Muscle layer of duodenum (tissue), 2 donors: ENCODE data around the gene EPHA2.

Experiments
- H3K27ac ChIP-seq: one replicate; pipeline ENCODE4 v1.7.0; 2013; ENCODE audit warnings: mild to moderate bottlenecking, low read length
- H3K27me3 ChIP-seq: one replicate; pipeline ENCODE4 v1.7.0; 2013; ENCODE audit warnings: low read depth, mild to moderate bottlenecking, control low read depth, low read length
- H3K36me3 ChIP-seq, 2 donors: one replicate each; pipeline ENCODE4 v1.7.0; 2013; ENCODE audit warnings: low read length in 2 of 2, control low read depth in 1 of 2, mild to moderate bottlenecking in 1 of 2; ENCODE audit not compliant: insufficient read depth in 2 of 2, control insufficient read depth in 1 of 2
- H3K4me1 ChIP-seq, 2 donors: one replicate each; pipeline ENCODE4 v1.7.0; 2013; ENCODE audit warnings: low read length in 2 of 2, mild to moderate bottlenecking in 2 of 2, control low read depth in 1 of 2, moderate library complexity in 1 of 2; ENCODE audit not compliant: insufficient read depth in 2 of 2, control insufficient read depth in 1 of 2
- H3K4me3 ChIP-seq, 2 donors: one replicate each; pipeline ENCODE4 v1.7.0; 2013; ENCODE audit warnings: low read length in 2 of 2, low read depth in 1 of 2, mild to moderate bottlenecking in 1 of 2
- H3K9me3 ChIP-seq, 2 donors: one replicate each; pipeline ENCODE4 v1.7.0; 2013; ENCODE audit warnings: low read length in 2 of 2, control low read depth in 1 of 2, mild to moderate bottlenecking in 1 of 2; ENCODE audit not compliant: control insufficient read depth in 1 of 2
- donor health status: healthy.

Gene EPHA2

GRCh38 chr1:16146279-16147155 is 9.4 kb downstream of the EPHA2 start:
- H3K27ac ChIP-seq: peak overlapping the region; percentile 54
- H3K9me3 ChIP-seq: no peaks in the 10 kb centered on the region
- H3K4me1 ChIP-seq: peaks cover 12 to 45% of the 10 kb centered on the region in 2 donors
- H3K27me3 ChIP-seq: no peaks in the 10 kb centered on the region
- peaks cover 4 to 18% of the 10 kb centered on the region in 2 donors for H3K36me3 ChIP-seq
- H3K4me3 ChIP-seq: peak overlapping the region; percentile 34 to 48

- no peaks in the 10 kb centered on the region for H3K27me3 ChIP-seq
- H3K4me1 ChIP-seq: peaks cover 8 to 43% of the 10 kb centered on the region in 2 donors
- peaks cover 4 to 18% of the 10 kb centered on the region in 2 donors for H3K36me3 ChIP-seq
- H3K27ac ChIP-seq: peak overlapping the region; percentile 51
- H3K4me3 ChIP-seq: peak overlapping the region; percentile 34 to 48
- H3K9me3 ChIP-seq: no peaks in the 10 kb centered on the region
These were observed 10.1 kb downstream of the EPHA2 start for GRCh38 chr1:16145662-16146278.

- Histone ChIP-seq H3K27me3 (no peaks in the 10 kb centered on the region), H3K4me1 (peaks cover 8 to 39% of the 10 kb centered on the region in 2 donors), H3K36me3 (peaks cover 4 to 18% of the 10 kb centered on the region in 2 donors), H3K27ac (peak overlapping the region; percentile 51), H3K9me3 (no peaks in the 10 kb centered on the region), H3K4me3 (peak overlapping the region in 1 of 2 donors; percentile 34)
These were observed 10.7 kb downstream of the EPHA2 start for GRCh38 chr1:16145030-16145661.

- no peaks in the 10 kb centered on the region for H3K9me3 ChIP-seq
- peaks cover 4 to 13% of the 10 kb centered on the region in 2 donors for H3K36me3 ChIP-seq
- H3K27me3 ChIP-seq: no peaks in the 10 kb centered on the region
- peak overlapping the region; percentile 51 for H3K27ac ChIP-seq
- H3K4me1 ChIP-seq: peaks cover 8 to 42% of the 10 kb centered on the region in 2 donors
- H3K4me3 ChIP-seq: no peak overlapping the region
These were observed 11.4 kb downstream of the EPHA2 start for GRCh38 chr1:16144325-16145029.

- H3K9me3 ChIP-seq: no peaks in the 10 kb centered on the region
- H3K4me1 ChIP-seq: peaks cover 8 to 45% of the 10 kb centered on the region in 2 donors
- H3K36me3 ChIP-seq: peaks cover 2 to 6% of the 10 kb centered on the region in 2 donors
- H3K4me3 ChIP-seq: no peak overlapping the region
- H3K27me3 ChIP-seq: no peaks in the 10 kb centered on the region
- H3K27ac ChIP-seq: peak overlapping the region; percentile 51
These were observed 12.1 kb downstream of the EPHA2 start for GRCh38 chr1:16143566-16144324.

GRCh38 chr1:16143005-16143565 is 12.8 kb downstream of the EPHA2 start:
- no peak overlapping the region for H3K27ac ChIP-seq
- H3K4me1 ChIP-seq: peaks cover 8 to 45% of the 10 kb centered on the region in 2 donors
- no peaks in the 10 kb centered on the region for H3K27me3 ChIP-seq
- H3K9me3 ChIP-seq: no peaks in the 10 kb centered on the region
- H3K4me3 ChIP-seq: no peak overlapping the region
- peaks cover 0 to under 1% of the 10 kb centered on the region in 2 donors for H3K36me3 ChIP-seq

- Histone ChIP-seq H3K27ac (no peak overlapping the region), H3K4me3 (no peak overlapping the region), H3K4me1 (peaks cover 8 to 45% of the 10 kb centered on the region in 2 donors), H3K9me3 (no peaks in the 10 kb centered on the region), H3K36me3 (peaks cover 0 to 7% of the 10 kb centered on the region in 2 donors), H3K27me3 (no peaks in the 10 kb centered on the region)
These were observed 13.4 kb downstream of the EPHA2 start for GRCh38 chr1:16142383-16142995.

GRCh38 chr1:16141573-16142336 is 14.1 kb downstream of the EPHA2 start:
- Histone ChIP-seq H3K27me3 (no peaks in the 10 kb centered on the region), H3K36me3 (peaks cover 0 to 8% of the 10 kb centered on the region in 2 donors), H3K9me3 (no peaks in the 10 kb centered on the region), H3K27ac (no peak overlapping the region), H3K4me1 (peaks cover 3 to 39% of the 10 kb centered on the region in 2 donors), H3K4me3 (no peak overlapping the region)

- Histone ChIP-seq H3K36me3 (peaks cover 0 to 16% of the 10 kb centered on the region in 2 donors), H3K4me1 (peaks cover 0 to 26% of the 10 kb centered on the region in 2 donors), H3K4me3 (no peak overlapping the region), H3K27me3 (no peaks in the 10 kb centered on the region), H3K27ac (no peak overlapping the region), H3K9me3 (no peaks in the 10 kb centered on the region)
These were observed 15.7 kb downstream of the EPHA2 start for GRCh38 chr1:16140068-16140596.
